Keratinocyte (primary cell): ENCODE measurements around the gene EHD3. TPM values are rescaled to one million over a fixed set of nuclear protein-coding genes. Genes with fewer than 3 reads are reported as not detected.

Experiments used
- DNase-seq: peaks from one replicate; pipeline ENCODE4 v3.0.0-alpha.2; 2011; ENCODE audit warnings: low read depth, missing footprints, low spot score
- FAIRE-seq: peaks from 2 replicates; lab custom pipeline; 2011; peaks lifted over from hg19 to GRCh38; lab: Jason Lieb, UNC
- H2AFZ ChIP-seq: 2 replicates; pipeline ENCODE4 v1.6.0; 2012; ENCODE audit warnings: low read length, control low read depth, inconsistent platforms; ENCODE audit not compliant: control insufficient read depth
- H3K27ac ChIP-seq: 2 replicates; pipeline ENCODE4 v1.5.1; 2011; ENCODE audit warnings: low read length; ENCODE audit not compliant: control insufficient read depth, insufficient read depth
- H3K27me3 ChIP-seq: 3 replicates; pipeline ENCODE4 v1.6.0; 2011; ENCODE audit warnings: low read length; ENCODE audit not compliant: control insufficient read depth, insufficient read depth; ENCODE audit errors: extremely low read depth
- H3K36me3 ChIP-seq, 2 experiments: 2 replicates in 1 of 2; 3 replicates in 1 of 2; pipeline ENCODE4 v1.5.1; 2011; ENCODE audit warnings: low read length in 2 of 2, mild to moderate bottlenecking in 1 of 2; ENCODE audit not compliant: control insufficient read depth in 2 of 2, insufficient read depth in 2 of 2; ENCODE audit errors: extremely low read depth in 1 of 2
- H3K4me1 ChIP-seq: 3 replicates; pipeline ENCODE4 v1.5.1; 2011; ENCODE audit warnings: low read length; ENCODE audit not compliant: control insufficient read depth, insufficient read depth; ENCODE audit errors: extremely low read depth
- H3K4me2 ChIP-seq: 3 replicates; pipeline ENCODE4 v1.6.0; 2011; ENCODE audit warnings: low read depth, low read length; ENCODE audit not compliant: control insufficient read depth, insufficient read depth; ENCODE audit errors: extremely low read depth
- H3K4me3 ChIP-seq, 3 experiments: fragments of 200-600 bp in 1 of 3; sonication (generic) in 1 of 3; 2 replicates in 2 of 3; 3 replicates in 1 of 3; pipeline ENCODE4 v1.5.1; 2011 to 2016; ENCODE audit warnings: low read length in 3 of 3, mild to moderate bottlenecking in 3 of 3, control low read depth in 2 of 3, inconsistent platforms in 1 of 3, low read depth in 1 of 3, mixed read lengths in 1 of 3, mixed run types in 1 of 3, moderate library complexity in 1 of 3; ENCODE audit not compliant: control insufficient read depth in 2 of 3, insufficient read depth in 2 of 3; ENCODE audit errors: extremely low read depth in 1 of 3
- H3K79me2 ChIP-seq: 2 replicates; pipeline ENCODE4 v1.6.0; 2012; ENCODE audit warnings: low read length; ENCODE audit not compliant: control insufficient read depth, insufficient read depth
- H3K9ac ChIP-seq: 3 replicates; pipeline ENCODE4 v1.6.0; 2011; ENCODE audit warnings: low read length; ENCODE audit not compliant: control insufficient read depth, insufficient read depth; ENCODE audit errors: extremely low read depth
- H3K9me1 ChIP-seq: 3 replicates; pipeline ENCODE4 v1.6.0; 2011; ENCODE audit warnings: low read length; ENCODE audit not compliant: control insufficient read depth, insufficient read depth; ENCODE audit errors: extremely low read depth
- H3K9me3 ChIP-seq: 2 replicates; pipeline ENCODE4 v1.5.1; 2012; ENCODE audit warnings: low read depth, low read length; ENCODE audit not compliant: control insufficient read depth
- H4K20me1 ChIP-seq: 3 replicates; pipeline ENCODE4 v1.6.0; 2011; ENCODE audit warnings: low read length; ENCODE audit not compliant: control insufficient read depth, insufficient read depth; ENCODE audit errors: extremely low read depth
- CTCF ChIP-seq, 3 experiments: IDR thresholded peaks in 1 of 3; conservative IDR thresholded peaks in 1 of 3; optimal IDR thresholded peaks in 1 of 3; 2 replicates in 2 of 3; 3 replicates in 1 of 3; pipeline versions ENCODE3 to v1.5.1; 2011; ENCODE audit warnings: low read length in 3 of 3, mild to moderate bottlenecking in 3 of 3, moderate library complexity in 2 of 3, control low read depth in 1 of 3, inconsistent platforms in 1 of 3; ENCODE audit not compliant: insufficient read depth in 2 of 3; ENCODE audit errors: extremely low read depth in 1 of 3
- EZH2 ChIP-seq: IDR thresholded peaks from one replicate; pipeline ENCODE4 v1.6.1; 2012; ENCODE audit warnings: inconsistent platforms, mild to moderate bottlenecking, low read length, moderate library complexity
- dilution Hi-C: fragments of 300-500 bp; cut with MboI; formaldehyde crosslinking; loops from one replicate; pipeline ENCODE4 v1.7.0; 2020; ENCODE audit warnings: low sequenced_read_pairs; ENCODE audit not compliant: extremely low pct_ligation_motif_present
- polyA plus RNA-seq, 5 experiments: library from polyadenylated mRNA; depleted of rRNA in 3 of 5; stranded (reverse) in 3 of 5; stranded (forward) in 1 of 5; unstranded in 1 of 5; fragments of >200 nt; gene quantifications; 1 replicate in 1 of 5; 2 replicates in 3 of 5; 3 replicates in 1 of 5; pipeline versions ENCODE4 v1.2.1 to v1.2.3, GENCODE V29; 2011 to 2012; ENCODE audit warnings: missing spikeins in 2 of 5, low read depth in 1 of 5, low replicate concordance in 1 of 5

EHD3 gene
- polyA plus RNA-seq, 1 donor (not counting 4 experiments of a cell fraction or from before 2014, with no cell fraction given): 5.1 TPM

GRCh38 chr2:31238906-31239592 lies 5.1 kb downstream of the EHD3 start:
- Histone ChIP-seq H3K4me3 (no peak overlapping the region), H3K9me1 (no peaks in the 10 kb centered on the region), H3K79me2 (no peaks in the 10 kb centered on the region), H3K27ac (no peak overlapping the region), H3K27me3 (no peaks in the 10 kb centered on the region), H3K36me3 (no peaks in the 10 kb centered on the region), H3K9me3 (no peaks in the 10 kb centered on the region), H3K9ac (no peak overlapping the region), H4K20me1 (no peaks in the 10 kb centered on the region), H2AFZ (no peak overlapping the region), H3K4me1 (peaks cover 13% of the 10 kb centered on the region), H3K4me2 (peak overlapping the region; percentile 0)
- DNase-seq (no peak), FAIRE-seq (peak; percentile 41)
- TF ChIP-seq CTCF (optimal IDR thresholded peaks at IDR 0.05 in 1 of 3, IDR thresholded peaks at IDR 0.05 in 1 of 3, conservative IDR thresholded peaks at IDR 0.05 in 1 of 3; ENCODE audit: extremely low read depth in 1 of 3, insufficient read depth in 2 of 3, low read length in 3 of 3) (no peak), EZH2 (no peak)
- dilution Hi-C loops: no loop called here

DNA sequence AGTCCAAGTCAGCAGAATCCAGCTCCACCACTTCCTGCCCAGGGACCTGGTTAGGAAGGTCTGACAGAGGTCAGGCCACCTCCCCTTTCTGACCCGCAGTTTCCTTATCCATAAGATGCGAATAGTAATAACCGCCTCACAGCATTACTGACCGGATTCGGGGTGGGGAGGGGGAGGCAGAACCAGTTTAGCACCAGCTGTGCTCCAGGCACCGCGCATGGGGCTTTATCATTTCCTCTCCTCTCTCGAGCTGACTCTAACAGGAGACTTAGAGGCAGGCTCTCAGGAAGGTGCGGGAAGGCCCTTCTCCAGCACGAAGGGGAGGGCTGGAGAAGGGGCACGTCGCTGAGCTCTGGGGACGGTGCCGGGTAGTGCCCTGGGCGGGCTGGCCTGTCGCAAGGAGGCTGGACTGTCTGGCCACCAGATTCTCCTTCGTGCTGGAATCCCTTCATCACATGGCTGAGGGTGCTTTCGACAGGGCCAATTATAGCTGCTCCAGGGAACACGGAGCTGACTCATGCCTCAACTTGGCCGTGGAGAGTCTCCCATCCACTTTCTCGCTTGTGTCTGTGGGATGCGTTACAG lies 5.7 kb downstream of the EHD3 start:
- no peaks in the 10 kb centered on the region for H3K9me1 ChIP-seq
- no peaks in the 10 kb centered on the region for H3K27me3 ChIP-seq
- no peak overlapping the region for H3K9ac ChIP-seq
- H3K27ac ChIP-seq: no peak overlapping the region
- peak overlapping the region; percentile 37 for H2AFZ ChIP-seq
- peaks cover 9% of the 10 kb centered on the region for H3K4me1 ChIP-seq
- no peaks in the 10 kb centered on the region for H3K9me3 ChIP-seq
- H3K79me2 ChIP-seq: no peaks in the 10 kb centered on the region
- no peak overlapping the region for H3K4me3 ChIP-seq
- H4K20me1 ChIP-seq: no peaks in the 10 kb centered on the region
- peak; percentile 79 for FAIRE-seq
- peak overlapping the region; percentile 0 for H3K4me2 ChIP-seq
- dilution Hi-C loops: no loop called here
- no peak for DNase-seq
- H3K36me3 ChIP-seq: no peaks in the 10 kb centered on the region
- TF ChIP-seq EZH2 (no peak), CTCF (optimal IDR thresholded peaks at IDR 0.05 in 1 of 3, IDR thresholded peaks at IDR 0.05 in 1 of 3, conservative IDR thresholded peaks at IDR 0.05 in 1 of 3; ENCODE audit: extremely low read depth in 1 of 3, insufficient read depth in 2 of 3, low read length in 3 of 3) (no peak)
